ENCODE results near the gene TENM3. TPM values are rescaled to one million over a fixed set of nuclear protein-coding genes. Genes with fewer than 3 reads are reported as not detected.

The TENM3 gene
- total RNA-seq, 1 donor from 2014 or later = 124 TPM

DNA sequence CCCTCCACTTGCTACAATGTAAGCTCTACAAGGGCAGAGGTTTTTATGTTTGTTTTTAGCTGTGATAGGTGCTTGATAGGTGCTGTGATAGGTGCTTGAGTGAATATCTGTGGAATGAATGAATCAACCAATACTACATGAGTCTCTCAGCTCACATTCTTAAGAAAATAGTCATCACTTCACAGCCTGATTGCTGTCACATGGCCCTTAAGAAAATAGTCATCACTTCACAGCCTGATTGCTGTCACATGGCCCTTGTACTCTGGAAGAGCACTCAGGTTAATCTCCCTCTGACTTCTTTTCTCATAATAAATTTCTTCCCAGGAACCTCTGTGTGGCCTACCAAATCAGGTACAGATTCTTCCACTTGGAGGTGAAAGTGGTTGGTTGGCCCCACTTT lies 335.2 kb downstream of the TENM3 start:
- Mint-ChIP-seq H3K36me3 (ENCODE audit: unreplicated experiment) (no peaks in the 10 kb centered on the region), H3K4me3 (ENCODE audit: unreplicated experiment) (no peak overlapping the region), H3K4me1 (ENCODE audit: low read depth, unreplicated experiment) (peaks cover 43% of the 10 kb centered on the region), H3K27me3 (ENCODE audit: unreplicated experiment) (no peaks in the 10 kb centered on the region), H3K9me3 (ENCODE audit: unreplicated experiment) (no peaks in the 10 kb centered on the region), H3K27ac (ENCODE audit: unreplicated experiment) (no peak overlapping the region)
- DNase-seq = no peak
- TF ChIP-seq, protein P1, sequence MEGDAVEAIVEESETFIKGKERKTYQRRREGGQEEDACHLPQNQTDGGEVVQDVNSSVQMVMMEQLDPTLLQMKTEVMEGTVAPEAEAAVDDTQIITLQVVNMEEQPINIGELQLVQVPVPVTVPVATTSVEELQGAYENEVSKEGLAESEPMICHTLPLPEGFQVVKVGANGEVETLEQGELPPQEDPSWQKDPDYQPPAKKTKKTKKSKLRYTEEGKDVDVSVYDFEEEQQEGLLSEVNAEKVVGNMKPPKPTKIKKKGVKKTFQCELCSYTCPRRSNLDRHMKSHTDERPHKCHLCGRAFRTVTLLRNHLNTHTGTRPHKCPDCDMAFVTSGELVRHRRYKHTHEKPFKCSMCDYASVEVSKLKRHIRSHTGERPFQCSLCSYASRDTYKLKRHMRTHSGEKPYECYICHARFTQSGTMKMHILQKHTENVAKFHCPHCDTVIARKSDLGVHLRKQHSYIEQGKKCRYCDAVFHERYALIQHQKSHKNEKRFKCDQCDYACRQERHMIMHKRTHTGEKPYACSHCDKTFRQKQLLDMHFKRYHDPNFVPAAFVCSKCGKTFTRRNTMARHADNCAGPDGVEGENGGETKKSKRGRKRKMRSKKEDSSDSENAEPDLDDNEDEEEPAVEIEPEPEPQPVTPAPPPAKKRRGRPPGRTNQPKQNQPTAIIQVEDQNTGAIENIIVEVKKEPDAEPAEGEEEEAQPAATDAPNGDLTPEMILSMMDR (IDR thresholded peaks at IDR 0.05; ENCODE audit: partially characterized antibody, unreplicated experiment) = no peak

DNA sequence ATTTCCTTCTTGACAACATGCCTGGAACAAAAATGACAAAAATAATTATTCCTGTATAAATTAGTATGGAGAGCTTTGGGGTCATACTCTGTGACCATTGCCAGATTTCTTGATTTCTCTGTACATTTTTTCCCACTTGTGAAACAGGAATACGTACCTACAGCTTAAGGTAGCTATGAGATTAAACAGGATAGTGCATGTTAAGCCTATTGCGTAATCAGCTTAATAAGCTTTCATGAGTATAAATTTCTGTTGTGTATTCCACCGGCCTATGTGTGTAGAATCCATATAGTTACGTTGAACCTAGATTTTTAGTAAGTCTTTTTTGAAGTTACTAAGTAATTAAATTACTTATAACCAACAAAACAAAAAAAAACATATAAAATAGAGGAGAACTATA lies 339.0 kb downstream of the TENM3 start:
- no peaks in the 10 kb centered on the region for H3K36me3 Mint-ChIP-seq (ENCODE audit: unreplicated experiment)
- no peak for DNase-seq
- peaks cover 30% of the 10 kb centered on the region for H3K4me1 Mint-ChIP-seq (ENCODE audit: low read depth, unreplicated experiment)
- TF ChIP-seq, protein P1 (IDR thresholded peaks at IDR 0.05; ENCODE audit: partially characterized antibody, unreplicated experiment) = no peak
- peaks cover 3% of the 10 kb centered on the region for H3K9me3 Mint-ChIP-seq (ENCODE audit: unreplicated experiment)
- peak overlapping the region; percentile 74 for H3K27ac Mint-ChIP-seq (ENCODE audit: unreplicated experiment)
- no peaks in the 10 kb centered on the region for H3K27me3 Mint-ChIP-seq (ENCODE audit: unreplicated experiment)
- peak overlapping the region; percentile 4 for H3K4me3 Mint-ChIP-seq (ENCODE audit: unreplicated experiment)

DNA sequence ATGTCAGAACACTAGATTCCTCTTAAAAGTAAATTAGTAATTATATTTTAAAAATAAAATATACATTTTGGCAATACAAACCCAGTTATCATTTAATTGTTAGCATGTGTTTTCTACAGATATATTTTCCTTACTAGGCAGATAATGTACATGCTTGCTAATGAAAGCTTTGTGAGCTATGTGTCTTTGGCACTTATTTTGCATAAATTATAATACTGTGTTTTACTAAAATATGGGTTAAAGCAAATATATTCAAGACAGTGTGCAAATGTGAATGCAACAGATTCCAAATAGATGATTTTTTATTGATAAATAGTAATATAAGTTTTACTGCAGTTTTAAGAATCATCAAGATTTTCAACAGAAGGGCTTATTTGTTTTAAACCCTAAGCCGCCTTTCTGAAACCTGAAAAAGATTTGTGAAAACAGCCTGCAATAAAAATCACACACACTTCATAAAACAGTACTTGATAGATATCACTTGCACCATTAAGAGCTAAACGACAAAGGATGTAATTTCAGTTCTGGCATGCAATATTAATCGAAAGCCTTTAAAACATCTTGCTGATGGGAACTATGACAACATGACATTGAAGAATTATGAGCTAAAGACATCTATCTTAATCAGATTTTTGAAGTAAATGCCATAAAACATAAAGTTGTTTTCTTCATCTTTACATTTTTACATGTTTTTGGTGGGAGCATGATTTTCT lies 340.7 kb downstream of the TENM3 start:
- H3K4me3 Mint-ChIP-seq (ENCODE audit: unreplicated experiment) = no peak overlapping the region
- H3K27ac Mint-ChIP-seq (ENCODE audit: unreplicated experiment) = peak overlapping the region; percentile 82

DNA sequence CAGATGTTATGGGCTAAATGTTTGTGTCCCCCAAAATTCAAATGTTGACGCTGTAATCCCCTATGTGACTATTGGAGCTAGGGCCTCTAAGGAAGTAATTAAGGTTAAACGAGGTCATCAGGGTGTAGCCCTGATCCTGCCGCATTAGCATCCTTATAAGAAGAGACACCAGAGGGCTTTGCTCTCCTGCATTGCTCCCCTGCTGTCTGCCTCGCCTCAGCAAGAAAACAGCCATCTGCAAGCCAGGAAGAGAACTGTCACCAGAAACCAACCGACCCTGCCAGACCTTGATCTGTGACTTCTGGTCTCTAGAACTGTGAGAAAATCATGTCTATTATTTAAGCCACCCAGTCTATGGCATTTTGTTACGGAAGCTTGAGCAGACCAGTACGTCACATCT lies 342.1 kb downstream of the TENM3 start:
- peak overlapping the region; percentile 90 for H3K27ac Mint-ChIP-seq (ENCODE audit: unreplicated experiment)
- H3K4me1 Mint-ChIP-seq (ENCODE audit: low read depth, unreplicated experiment) = peaks cover 28% of the 10 kb centered on the region
- DNase-seq = peak; percentile 34
- TF ChIP-seq, protein P1 (IDR thresholded peaks at IDR 0.05; ENCODE audit: partially characterized antibody, unreplicated experiment) = no peak
- peaks cover 4% of the 10 kb centered on the region for H3K36me3 Mint-ChIP-seq (ENCODE audit: unreplicated experiment)
- H3K9me3 Mint-ChIP-seq (ENCODE audit: unreplicated experiment) = peaks cover 3% of the 10 kb centered on the region
- H3K4me3 Mint-ChIP-seq (ENCODE audit: unreplicated experiment) = peak overlapping the region; percentile 47
- no peaks in the 10 kb centered on the region for H3K27me3 Mint-ChIP-seq (ENCODE audit: unreplicated experiment)

More for the DNA sequence above, 340.7 kb downstream of the TENM3 start:
- DNase-seq = no peak
- no peaks in the 10 kb centered on the region for H3K27me3 Mint-ChIP-seq (ENCODE audit: unreplicated experiment)
- H3K4me1 Mint-ChIP-seq (ENCODE audit: low read depth, unreplicated experiment) = peaks cover 28% of the 10 kb centered on the region
- TF ChIP-seq, protein P1 (IDR thresholded peaks at IDR 0.05; ENCODE audit: partially characterized antibody, unreplicated experiment) = no peak
- peaks cover 4% of the 10 kb centered on the region for H3K36me3 Mint-ChIP-seq (ENCODE audit: unreplicated experiment)
- H3K9me3 Mint-ChIP-seq (ENCODE audit: unreplicated experiment) = peaks cover 3% of the 10 kb centered on the region

DNA sequence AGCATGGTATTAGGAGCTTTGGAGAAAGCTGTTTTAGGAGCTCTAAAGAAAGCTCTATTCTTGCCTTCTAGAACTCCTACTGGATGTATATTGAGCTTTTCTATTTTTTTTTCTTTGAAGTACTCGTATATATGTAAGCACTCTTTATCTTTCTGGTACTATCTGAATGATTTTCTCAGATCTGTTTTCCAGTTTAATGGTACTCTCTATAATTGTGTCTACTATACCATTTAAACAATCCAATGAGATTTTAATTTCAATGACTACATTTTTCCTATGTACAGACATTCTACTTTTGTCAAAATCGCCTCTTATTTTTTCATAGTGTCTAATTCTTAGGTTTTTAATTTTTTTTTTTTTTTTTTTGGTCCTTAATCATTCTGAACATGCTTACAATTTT lies 345.9 kb downstream of the TENM3 start:
- Mint-ChIP-seq H3K27me3 (ENCODE audit: unreplicated experiment) (no peaks in the 10 kb centered on the region), H3K4me3 (ENCODE audit: unreplicated experiment) (no peak overlapping the region), H3K4me1 (ENCODE audit: low read depth, unreplicated experiment) (peaks cover 30% of the 10 kb centered on the region), H3K36me3 (ENCODE audit: unreplicated experiment) (peaks cover 4% of the 10 kb centered on the region), H3K9me3 (ENCODE audit: unreplicated experiment) (peaks cover 6% of the 10 kb centered on the region), H3K27ac (ENCODE audit: unreplicated experiment) (no peak overlapping the region)
- TF ChIP-seq, protein P1 (IDR thresholded peaks at IDR 0.05; ENCODE audit: partially characterized antibody, unreplicated experiment) = no peak
- DNase-seq = no peak

Measured in glutamatergic neuron (in vitro differentiated cells).